Omental fat pad (tissue), 4 donors: ENCODE measurements around the gene SYNE2. TPM values are rescaled to one million over a fixed set of nuclear protein-coding genes. Genes with fewer than 3 reads are reported as not detected.
A peak's percentile ranks its signal among the peaks of the same experiment; 100 is the strongest.
"Not testable (repeated sequence)": the region's sequence is repeated elsewhere in the genome, so short reads cannot be mapped to it uniquely, and the experiment has no call there.

Source experiments
- ATAC-seq: fragments of 150-250 bp; one replicate; pipeline ENCODE4 v1.9.1; 2016; ENCODE audit warnings: mild to moderate bottlenecking, moderate library complexity; ENCODE audit not compliant: low FRiP score
- DNase-seq: peaks from one replicate; pipeline ENCODE4 v3.0.0-alpha.2; 2019; ENCODE audit warnings: low spot score
- total RNA-seq, 4 donors: library from RNA; depleted of rRNA; stranded (reverse); fragments of >200 nt; gene quantifications; one replicate each; pipeline ENCODE4 v1.1.0, GENCODE V29; 2016
- TF ChIP-seq, protein P1 (sequence below), 3 donors: fragments of 450-650 bp; IDR thresholded peaks; one replicate each; pipeline ENCODE4 v1.5.1; 2016 to 2017; ENCODE audit warnings: antibody characterized with exemption in 3 of 3, mild to moderate bottlenecking in 3 of 3, moderate library complexity in 2 of 3

Gene SYNE2, protein sequence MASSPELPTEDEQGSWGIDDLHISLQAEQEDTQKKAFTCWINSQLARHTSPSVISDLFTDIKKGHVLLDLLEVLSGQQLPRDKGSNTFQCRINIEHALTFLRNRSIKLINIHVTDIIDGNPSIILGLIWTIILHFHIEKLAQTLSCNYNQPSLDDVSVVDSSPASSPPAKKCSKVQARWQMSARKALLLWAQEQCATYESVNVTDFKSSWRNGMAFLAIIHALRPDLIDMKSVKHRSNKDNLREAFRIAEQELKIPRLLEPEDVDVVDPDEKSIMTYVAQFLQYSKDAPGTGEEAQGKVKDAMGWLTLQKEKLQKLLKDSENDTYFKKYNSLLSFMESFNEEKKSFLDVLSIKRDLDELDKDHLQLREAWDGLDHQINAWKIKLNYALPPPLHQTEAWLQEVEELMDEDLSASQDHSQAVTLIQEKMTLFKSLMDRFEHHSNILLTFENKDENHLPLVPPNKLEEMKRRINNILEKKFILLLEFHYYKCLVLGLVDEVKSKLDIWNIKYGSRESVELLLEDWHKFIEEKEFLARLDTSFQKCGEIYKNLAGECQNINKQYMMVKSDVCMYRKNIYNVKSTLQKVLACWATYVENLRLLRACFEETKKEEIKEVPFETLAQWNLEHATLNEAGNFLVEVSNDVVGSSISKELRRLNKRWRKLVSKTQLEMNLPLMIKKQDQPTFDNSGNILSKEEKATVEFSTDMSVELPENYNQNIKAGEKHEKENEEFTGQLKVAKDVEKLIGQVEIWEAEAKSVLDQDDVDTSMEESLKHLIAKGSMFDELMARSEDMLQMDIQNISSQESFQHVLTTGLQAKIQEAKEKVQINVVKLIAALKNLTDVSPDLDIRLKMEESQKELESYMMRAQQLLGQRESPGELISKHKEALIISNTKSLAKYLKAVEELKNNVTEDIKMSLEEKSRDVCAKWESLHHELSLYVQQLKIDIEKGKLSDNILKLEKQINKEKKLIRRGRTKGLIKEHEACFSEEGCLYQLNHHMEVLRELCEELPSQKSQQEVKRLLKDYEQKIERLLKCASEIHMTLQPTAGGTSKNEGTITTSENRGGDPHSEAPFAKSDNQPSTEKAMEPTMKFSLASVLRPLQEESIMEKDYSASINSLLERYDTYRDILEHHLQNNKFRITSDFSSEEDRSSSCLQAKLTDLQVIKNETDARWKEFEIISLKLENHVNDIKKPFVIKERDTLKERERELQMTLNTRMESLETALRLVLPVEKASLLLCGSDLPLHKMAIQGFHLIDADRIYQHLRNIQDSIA (N-terminal part only)
- 100 to 1,000 TPM; 162 to 274 (median 207) TPM for total RNA-seq

DNA sequence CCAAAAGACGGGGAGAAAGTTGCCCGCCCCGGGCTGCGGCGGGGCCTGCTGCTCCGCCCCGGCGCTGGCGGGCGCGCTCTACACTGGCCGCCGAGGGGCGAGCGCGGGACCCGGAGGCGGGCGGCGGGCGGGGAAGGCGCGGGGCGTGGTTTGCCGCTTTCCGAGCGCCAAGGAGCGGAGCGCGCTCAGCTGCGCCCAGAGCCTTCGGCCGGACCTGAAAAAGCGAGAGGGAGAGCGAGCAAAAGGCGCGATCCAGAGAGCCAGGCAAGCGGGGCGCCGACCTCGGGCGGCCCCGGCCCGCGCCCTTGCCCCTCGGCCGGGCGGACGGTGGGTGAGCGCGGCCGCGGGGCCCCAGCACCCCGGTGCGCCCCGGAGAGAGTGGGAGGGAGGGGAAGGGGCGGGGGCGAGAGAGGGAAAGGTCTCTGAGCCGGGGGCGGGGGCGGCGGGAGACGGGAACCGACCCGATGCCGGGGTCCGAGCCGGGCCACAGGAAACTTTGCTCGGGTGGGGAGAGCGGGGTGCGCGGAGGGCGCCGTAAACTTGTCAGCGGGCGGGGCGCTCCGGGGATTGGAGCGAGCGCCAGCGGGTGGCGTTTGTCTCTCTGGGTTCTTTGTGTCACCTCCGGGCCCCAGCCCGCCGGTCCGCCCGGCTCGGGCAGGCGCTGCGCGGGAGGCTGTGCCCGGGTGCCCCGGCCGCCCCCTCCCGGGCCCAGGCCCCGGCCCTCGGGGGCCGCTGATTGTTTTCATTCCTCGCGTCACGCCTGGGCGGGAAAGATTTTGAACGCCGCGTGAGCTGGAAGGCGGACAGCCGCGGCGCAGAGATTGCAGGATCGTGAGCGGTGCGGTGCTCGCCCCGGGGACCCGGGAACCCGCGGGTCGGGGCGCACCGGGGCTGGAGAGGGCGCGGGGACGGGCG lies at the start of gene SYNE2:
Gene SYNE2 (plus strand): TSS at position 188 of the 915 bp plus-strand sequence. CDS start 56,145 bp downstream, outside the sequence.
- TF ChIP-seq, protein P1, sequence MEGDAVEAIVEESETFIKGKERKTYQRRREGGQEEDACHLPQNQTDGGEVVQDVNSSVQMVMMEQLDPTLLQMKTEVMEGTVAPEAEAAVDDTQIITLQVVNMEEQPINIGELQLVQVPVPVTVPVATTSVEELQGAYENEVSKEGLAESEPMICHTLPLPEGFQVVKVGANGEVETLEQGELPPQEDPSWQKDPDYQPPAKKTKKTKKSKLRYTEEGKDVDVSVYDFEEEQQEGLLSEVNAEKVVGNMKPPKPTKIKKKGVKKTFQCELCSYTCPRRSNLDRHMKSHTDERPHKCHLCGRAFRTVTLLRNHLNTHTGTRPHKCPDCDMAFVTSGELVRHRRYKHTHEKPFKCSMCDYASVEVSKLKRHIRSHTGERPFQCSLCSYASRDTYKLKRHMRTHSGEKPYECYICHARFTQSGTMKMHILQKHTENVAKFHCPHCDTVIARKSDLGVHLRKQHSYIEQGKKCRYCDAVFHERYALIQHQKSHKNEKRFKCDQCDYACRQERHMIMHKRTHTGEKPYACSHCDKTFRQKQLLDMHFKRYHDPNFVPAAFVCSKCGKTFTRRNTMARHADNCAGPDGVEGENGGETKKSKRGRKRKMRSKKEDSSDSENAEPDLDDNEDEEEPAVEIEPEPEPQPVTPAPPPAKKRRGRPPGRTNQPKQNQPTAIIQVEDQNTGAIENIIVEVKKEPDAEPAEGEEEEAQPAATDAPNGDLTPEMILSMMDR (IDR thresholded peaks at IDR 0.05) = no peak
- ATAC-seq = peak; percentile 88
- no peak for DNase-seq

DNA sequence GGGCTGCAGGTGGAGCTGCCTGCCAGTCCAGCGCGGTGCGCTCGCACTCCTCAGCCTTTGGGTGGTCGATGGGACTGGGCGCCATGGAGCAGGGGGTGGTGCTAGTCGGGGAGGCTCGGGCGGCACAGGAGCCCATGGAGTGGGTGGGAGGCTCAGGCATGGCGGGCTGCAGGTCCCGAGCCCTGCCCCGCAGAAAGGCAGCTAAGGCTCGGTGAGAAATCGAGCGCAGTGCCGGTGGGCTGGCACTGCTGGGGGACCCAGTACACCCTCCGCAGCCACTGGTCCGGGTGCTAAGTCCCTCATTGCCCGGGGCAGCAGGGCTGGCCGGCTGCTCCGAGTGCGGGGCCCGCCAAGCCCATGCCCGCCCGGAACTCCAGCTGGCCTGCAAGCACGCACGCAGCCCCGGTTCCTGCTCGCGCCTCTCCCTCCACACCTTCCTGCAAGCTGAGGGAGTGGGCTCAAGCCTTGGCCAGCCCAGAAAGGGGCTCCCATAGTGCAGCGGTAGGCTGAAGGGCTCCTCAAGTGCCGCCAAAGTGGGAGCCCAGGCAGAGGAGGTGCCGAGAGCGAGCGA lies 49.5 kb upstream of the SYNE2 start:
- not testable (repeated sequence) for DNase-seq, ATAC-seq

DNA sequence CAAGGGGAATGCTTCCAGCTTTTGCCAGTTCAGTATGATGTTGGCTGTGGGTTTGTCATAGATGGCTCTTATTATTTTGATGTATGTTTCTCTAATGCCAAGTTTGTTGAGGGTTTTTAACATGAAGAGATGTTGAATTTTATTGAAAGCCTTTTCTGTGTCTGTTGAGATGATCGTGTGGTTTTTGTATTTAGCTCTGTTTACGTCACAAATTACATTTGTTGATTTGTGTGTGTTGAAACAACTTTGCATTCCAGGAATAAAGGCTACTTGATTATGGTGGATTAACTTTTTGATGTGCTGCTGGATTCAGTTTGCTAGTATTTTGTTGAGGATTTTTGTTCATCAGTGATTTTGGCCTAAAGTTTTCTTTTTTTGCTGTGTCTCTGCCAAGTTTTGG lies 46.7 kb upstream of the SYNE2 start:
- not testable (repeated sequence) for ATAC-seq, DNase-seq

DNA sequence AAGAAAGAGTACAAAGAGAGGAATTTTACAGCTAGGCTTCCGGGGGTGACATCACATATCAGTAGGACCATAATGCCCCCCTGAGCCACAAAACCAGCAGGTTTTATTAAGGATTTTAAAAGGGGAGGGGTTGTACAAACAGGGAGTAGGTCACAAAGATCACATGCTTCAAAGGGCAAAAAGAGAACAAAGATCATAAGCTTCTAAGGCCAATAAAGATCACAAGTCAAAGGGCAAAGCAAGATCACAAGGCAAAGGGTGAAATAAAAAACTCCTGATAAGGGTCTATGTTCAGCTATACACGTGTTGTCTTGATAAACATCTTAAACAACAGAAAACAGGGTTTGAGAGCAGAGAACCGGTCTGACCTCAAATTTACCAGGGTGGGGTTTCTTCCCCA lies 41.1 kb upstream of the SYNE2 start:
- not testable (repeated sequence) for DNase-seq

DNA sequence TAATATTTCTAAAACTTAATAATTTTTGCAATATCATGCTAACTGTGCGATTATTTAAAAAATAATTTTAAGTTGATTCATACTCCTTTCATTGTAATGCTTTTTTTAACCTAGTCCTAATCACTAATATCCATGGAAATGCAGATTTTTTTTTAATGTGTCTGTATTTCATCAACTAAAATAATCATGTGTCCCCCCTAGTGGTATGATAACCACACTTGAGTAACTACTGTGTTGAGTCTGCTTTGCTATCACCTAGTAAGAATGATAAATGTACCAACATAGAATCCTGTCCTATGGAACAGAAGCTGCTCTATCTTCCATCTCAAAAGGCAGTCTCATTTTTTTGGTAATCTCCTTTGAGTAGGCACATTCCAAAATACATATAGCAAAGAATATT lies 19.1 kb upstream of the SYNE2 start:
- TF ChIP-seq, protein P1 (IDR thresholded peaks at IDR 0.05) = no peak
- no peak for ATAC-seq
- DNase-seq = no peak

More for the DNA sequence above, 41.1 kb upstream of the SYNE2 start:
- not testable (repeated sequence) for ATAC-seq

DNA sequence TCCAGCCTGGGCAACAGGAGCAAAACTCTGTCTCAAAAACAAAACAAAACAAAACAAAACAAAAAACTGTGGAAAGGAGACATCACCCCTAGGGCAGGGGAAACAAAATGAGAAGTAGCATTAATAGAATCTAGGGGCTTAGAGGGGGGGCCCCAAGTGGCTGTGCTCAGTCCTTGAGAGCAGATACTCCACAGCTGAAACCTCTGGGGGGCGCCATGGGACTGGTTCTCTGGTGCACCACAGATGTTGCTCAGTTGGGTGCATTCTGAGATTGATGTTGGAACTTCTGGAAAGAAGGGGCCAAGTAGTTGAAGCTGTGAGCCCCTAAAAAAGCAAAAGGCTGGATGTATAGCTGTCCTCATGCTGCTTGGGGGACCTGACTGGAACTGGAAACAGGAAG lies 11.8 kb upstream of the SYNE2 start:
- TF ChIP-seq, protein P1 (IDR thresholded peaks at IDR 0.05) = no peak
- DNase-seq (no peak), ATAC-seq (no peak)

DNA sequence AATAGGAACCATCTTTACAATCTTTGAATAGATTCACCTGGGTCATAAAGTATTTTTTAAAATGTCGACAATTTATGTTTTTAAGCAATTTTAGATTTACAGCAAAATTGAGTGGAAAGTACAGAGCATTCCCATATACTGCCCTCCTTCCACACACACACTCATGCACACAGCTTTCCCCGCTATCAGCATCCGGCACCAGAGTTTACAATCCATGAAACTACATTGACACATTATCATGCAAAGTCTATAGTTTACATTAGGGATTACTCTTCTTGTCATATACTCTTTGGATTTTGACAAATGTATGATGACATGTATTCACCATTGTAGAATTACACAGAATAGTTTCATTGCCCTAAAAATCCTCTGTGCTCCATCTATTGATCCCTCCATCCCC lies 9.0 kb upstream of the SYNE2 start:
- ATAC-seq (no peak), DNase-seq (no peak)
- TF ChIP-seq, protein P1 (IDR thresholded peaks at IDR 0.05) = no peak
